ENCODE data around the gene GYS2. TPM values are rescaled to one million over a fixed set of nuclear protein-coding genes. Genes with fewer than 3 reads are reported as not detected.

GYS2 gene
- total RNA-seq, 1 donor from 2014 or later, result 0.08 TPM

- Mint-ChIP-seq H3K9me3 (ENCODE audit: unreplicated experiment) (no peaks in the 10 kb centered on the region), H3K27ac (ENCODE audit: unreplicated experiment) (no peak overlapping the region), H3K4me3 (ENCODE audit: unreplicated experiment) (no peak overlapping the region), H3K36me3 (ENCODE audit: low read depth, unreplicated experiment) (no peaks in the 10 kb centered on the region), H3K27me3 (ENCODE audit: unreplicated experiment) (peaks cover 1% of the 10 kb centered on the region), H3K4me1 (ENCODE audit: unreplicated experiment) (no peaks in the 10 kb centered on the region)
- DNase-seq (ENCODE audit: low spot score), result no peak
- TF ChIP-seq CTCF (IDR thresholded peaks at IDR 0.05; ENCODE audit: unreplicated experiment), result no peak
These were observed 57.9 kb downstream of the GYS2 start for GRCh38 chr12:21546716-21547115.

- Mint-ChIP-seq H3K9me3 (ENCODE audit: unreplicated experiment) (no peaks in the 10 kb centered on the region), H3K4me3 (ENCODE audit: unreplicated experiment) (no peak overlapping the region), H3K27ac (ENCODE audit: unreplicated experiment) (no peak overlapping the region), H3K36me3 (ENCODE audit: low read depth, unreplicated experiment) (no peaks in the 10 kb centered on the region), H3K4me1 (ENCODE audit: unreplicated experiment) (no peaks in the 10 kb centered on the region), H3K27me3 (ENCODE audit: unreplicated experiment) (peaks cover 1% of the 10 kb centered on the region)
- DNase-seq (ENCODE audit: low spot score), result no peak
- no peak for TF ChIP-seq CTCF (IDR thresholded peaks at IDR 0.05; ENCODE audit: unreplicated experiment)
These were observed 59.1 kb downstream of the GYS2 start for GRCh38 chr12:21545557-21545956.

GRCh38 chr12:21543151-21543550 lies 61.5 kb downstream of the GYS2 start:
- H3K4me3 Mint-ChIP-seq (ENCODE audit: unreplicated experiment), result no peak overlapping the region
- no peak for DNase-seq (ENCODE audit: low spot score)
- no peaks in the 10 kb centered on the region for H3K9me3 Mint-ChIP-seq (ENCODE audit: unreplicated experiment)
- no peaks in the 10 kb centered on the region for H3K36me3 Mint-ChIP-seq (ENCODE audit: low read depth, unreplicated experiment)
- no peaks in the 10 kb centered on the region for H3K4me1 Mint-ChIP-seq (ENCODE audit: unreplicated experiment)
- peak overlapping the region; percentile 51 for H3K27ac Mint-ChIP-seq (ENCODE audit: unreplicated experiment)
- TF ChIP-seq CTCF (IDR thresholded peaks at IDR 0.05; ENCODE audit: unreplicated experiment), result no peak
- no peaks in the 10 kb centered on the region for H3K27me3 Mint-ChIP-seq (ENCODE audit: unreplicated experiment)

GRCh38 chr12:21542403-21542802 lies 62.2 kb downstream of the GYS2 start:
- DNase-seq (ENCODE audit: low spot score), result no peak
- H3K9me3 Mint-ChIP-seq (ENCODE audit: unreplicated experiment), result no peaks in the 10 kb centered on the region
- TF ChIP-seq CTCF (IDR thresholded peaks at IDR 0.05; ENCODE audit: unreplicated experiment), result no peak
- H3K4me1 Mint-ChIP-seq (ENCODE audit: unreplicated experiment), result no peaks in the 10 kb centered on the region
- H3K27ac Mint-ChIP-seq (ENCODE audit: unreplicated experiment), result no peak overlapping the region
- H3K36me3 Mint-ChIP-seq (ENCODE audit: low read depth, unreplicated experiment), result no peaks in the 10 kb centered on the region
- no peak overlapping the region for H3K4me3 Mint-ChIP-seq (ENCODE audit: unreplicated experiment)
- H3K27me3 Mint-ChIP-seq (ENCODE audit: unreplicated experiment), result no peaks in the 10 kb centered on the region

GRCh38 chr12:21541773-21542172 lies 62.9 kb downstream of the GYS2 start:
- no peak for TF ChIP-seq CTCF (IDR thresholded peaks at IDR 0.05; ENCODE audit: unreplicated experiment)
- H3K36me3 Mint-ChIP-seq (ENCODE audit: low read depth, unreplicated experiment), result no peaks in the 10 kb centered on the region
- H3K4me3 Mint-ChIP-seq (ENCODE audit: unreplicated experiment), result no peak overlapping the region
- no peak overlapping the region for H3K27ac Mint-ChIP-seq (ENCODE audit: unreplicated experiment)
- H3K27me3 Mint-ChIP-seq (ENCODE audit: unreplicated experiment), result no peaks in the 10 kb centered on the region
- H3K4me1 Mint-ChIP-seq (ENCODE audit: unreplicated experiment), result no peaks in the 10 kb centered on the region
- no peak for DNase-seq (ENCODE audit: low spot score)
- no peaks in the 10 kb centered on the region for H3K9me3 Mint-ChIP-seq (ENCODE audit: unreplicated experiment)
